ENCODE measurements around the gene ASCC1.

ASCC1 gene

DNA sequence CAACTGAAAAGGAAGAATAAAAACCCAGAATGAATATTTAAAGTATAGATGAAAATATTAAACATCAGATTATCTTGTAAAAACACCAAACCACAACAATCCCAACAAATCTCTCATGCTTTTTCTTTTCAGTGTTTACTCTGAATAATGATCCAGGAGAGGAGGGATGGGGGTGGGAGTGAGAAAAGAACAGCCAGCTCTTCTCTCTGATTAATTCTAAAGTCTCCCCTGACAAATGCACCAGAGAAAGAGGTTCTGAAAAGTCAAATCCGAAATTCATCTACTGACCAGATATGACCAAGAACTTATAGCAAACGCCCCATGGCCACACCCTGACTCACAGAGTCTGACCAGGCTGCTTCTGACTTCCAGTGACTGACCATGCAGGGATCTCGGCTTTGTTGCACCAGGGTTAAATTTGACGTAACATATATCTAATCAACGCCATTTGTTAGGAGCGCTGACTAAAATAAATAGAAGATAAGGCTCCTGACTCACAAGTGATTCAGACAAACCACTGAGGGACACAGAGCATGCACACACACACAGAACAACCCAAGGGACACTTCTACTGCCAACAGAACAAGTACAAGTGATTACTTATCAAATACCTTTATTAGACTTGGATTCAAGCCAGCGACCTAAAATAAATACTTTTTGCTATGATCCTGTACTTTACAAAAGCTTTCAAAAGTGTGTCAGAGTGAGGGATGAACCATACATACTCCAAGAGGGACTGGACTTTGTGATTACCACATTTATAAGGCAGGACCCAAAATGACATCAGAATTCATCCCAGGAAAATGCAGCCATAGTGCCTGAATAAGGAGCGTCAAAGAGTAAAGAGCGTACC lies 118.4 kb downstream of the ASCC1 start:
- no peak overlapping the region for H3K27ac ChIP-seq
- H3K36me3 ChIP-seq: peaks cover 19% of the 10 kb centered on the region

DNA sequence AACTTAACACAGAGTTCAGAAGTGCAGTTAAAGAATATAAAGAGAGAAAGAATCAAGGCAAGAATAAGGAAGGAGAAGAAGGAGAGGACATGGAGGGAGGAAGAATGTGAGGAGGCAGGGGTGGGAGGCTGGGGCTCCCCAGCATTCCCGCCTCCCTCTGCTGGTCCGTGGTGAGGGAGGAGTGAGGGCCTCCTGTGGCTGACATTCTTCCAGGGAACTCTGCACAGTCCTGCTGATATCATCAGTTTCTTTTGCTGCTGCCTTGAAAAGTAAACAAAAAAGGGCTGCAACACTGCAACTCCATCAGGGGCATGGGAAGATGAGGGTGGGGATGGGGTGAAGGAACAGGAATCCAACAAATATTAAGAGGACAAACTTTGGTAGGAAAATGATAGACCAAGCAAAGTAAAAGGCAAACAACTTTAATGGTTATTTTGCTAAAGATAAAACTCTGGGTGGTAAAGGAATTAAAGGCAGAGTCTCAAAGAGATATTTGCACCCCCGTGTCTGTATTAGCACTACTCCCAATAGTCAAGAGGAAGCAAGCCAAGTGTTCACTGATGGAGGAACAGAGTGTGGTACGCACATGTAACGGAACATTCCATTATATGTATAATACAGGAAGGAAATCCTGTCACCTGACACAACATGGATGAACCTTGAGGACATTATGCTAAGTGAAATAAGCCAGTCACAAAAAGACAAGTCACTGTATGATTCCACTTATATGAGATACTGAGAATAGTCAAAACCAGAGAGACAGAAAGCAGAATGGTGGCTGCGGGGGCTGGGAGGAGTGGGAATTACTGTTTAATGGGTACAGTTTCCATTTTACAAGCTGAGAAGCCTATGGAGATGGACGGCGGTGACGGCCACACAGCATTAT lies 119.7 kb downstream of the ASCC1 start:
- Histone ChIP-seq H3K27me3 (no peaks in the 10 kb centered on the region), H3K4me3 (ENCODE audit: low read depth in 1 of 2, low read length in 1 of 2) (no peak overlapping the region), H3K4me1 (ENCODE audit: control insufficient read depth in 1 of 2, insufficient read depth in 1 of 2, low read depth in 1 of 2, low read length in 1 of 2) (no peaks in the 10 kb centered on the region), H3K27ac (no peak overlapping the region), H3K9me3 (no peaks in the 10 kb centered on the region), H3K36me3 (peaks cover 16% of the 10 kb centered on the region)
- TF ChIP-seq, protein P1, sequence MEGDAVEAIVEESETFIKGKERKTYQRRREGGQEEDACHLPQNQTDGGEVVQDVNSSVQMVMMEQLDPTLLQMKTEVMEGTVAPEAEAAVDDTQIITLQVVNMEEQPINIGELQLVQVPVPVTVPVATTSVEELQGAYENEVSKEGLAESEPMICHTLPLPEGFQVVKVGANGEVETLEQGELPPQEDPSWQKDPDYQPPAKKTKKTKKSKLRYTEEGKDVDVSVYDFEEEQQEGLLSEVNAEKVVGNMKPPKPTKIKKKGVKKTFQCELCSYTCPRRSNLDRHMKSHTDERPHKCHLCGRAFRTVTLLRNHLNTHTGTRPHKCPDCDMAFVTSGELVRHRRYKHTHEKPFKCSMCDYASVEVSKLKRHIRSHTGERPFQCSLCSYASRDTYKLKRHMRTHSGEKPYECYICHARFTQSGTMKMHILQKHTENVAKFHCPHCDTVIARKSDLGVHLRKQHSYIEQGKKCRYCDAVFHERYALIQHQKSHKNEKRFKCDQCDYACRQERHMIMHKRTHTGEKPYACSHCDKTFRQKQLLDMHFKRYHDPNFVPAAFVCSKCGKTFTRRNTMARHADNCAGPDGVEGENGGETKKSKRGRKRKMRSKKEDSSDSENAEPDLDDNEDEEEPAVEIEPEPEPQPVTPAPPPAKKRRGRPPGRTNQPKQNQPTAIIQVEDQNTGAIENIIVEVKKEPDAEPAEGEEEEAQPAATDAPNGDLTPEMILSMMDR (IDR thresholded peaks at IDR 0.05): no peak

More for the DNA sequence above, 118.4 kb downstream of the ASCC1 start:
- Histone ChIP-seq H3K4me1 (ENCODE audit: control insufficient read depth in 1 of 2, insufficient read depth in 1 of 2, low read depth in 1 of 2, low read length in 1 of 2) (no peaks in the 10 kb centered on the region), H3K4me3 (ENCODE audit: low read depth in 1 of 2, low read length in 1 of 2) (no peak overlapping the region), H3K9me3 (no peaks in the 10 kb centered on the region), H3K27me3 (no peaks in the 10 kb centered on the region)
- TF ChIP-seq, protein P1 (IDR thresholded peaks at IDR 0.05): no peak

DNA sequence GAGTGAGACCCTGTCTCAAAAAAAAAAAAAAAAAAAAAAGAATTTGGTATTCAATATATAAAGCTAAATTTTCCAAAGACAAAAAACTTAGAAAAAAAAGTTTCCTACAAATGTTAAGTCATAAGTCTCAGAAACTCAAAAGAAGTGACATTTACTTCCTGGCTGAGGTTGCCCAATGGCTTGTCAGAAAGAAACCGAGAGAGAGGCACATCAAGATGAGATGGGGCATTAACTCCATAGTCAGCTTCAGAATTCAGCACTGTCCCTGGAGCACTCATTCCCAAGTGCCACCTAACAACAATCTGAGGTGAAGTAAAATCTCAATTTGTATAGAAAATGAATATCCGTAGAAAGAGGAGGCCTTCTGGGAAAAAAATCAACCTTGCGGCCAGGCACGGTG lies 120.9 kb downstream of the ASCC1 start:
- no peaks in the 10 kb centered on the region for H3K9me3 ChIP-seq
- H3K27ac ChIP-seq: no peak overlapping the region
- TF ChIP-seq, protein P1 (IDR thresholded peaks at IDR 0.05): no peak
- H3K4me1 ChIP-seq (ENCODE audit: control insufficient read depth in 1 of 2, insufficient read depth in 1 of 2, low read depth in 1 of 2, low read length in 1 of 2): no peaks in the 10 kb centered on the region
- peaks cover 16% of the 10 kb centered on the region for H3K36me3 ChIP-seq
- peaks cover 4% of the 10 kb centered on the region for H3K27me3 ChIP-seq
- no peak overlapping the region for H3K4me3 ChIP-seq (ENCODE audit: low read depth in 1 of 2, low read length in 1 of 2)

DNA sequence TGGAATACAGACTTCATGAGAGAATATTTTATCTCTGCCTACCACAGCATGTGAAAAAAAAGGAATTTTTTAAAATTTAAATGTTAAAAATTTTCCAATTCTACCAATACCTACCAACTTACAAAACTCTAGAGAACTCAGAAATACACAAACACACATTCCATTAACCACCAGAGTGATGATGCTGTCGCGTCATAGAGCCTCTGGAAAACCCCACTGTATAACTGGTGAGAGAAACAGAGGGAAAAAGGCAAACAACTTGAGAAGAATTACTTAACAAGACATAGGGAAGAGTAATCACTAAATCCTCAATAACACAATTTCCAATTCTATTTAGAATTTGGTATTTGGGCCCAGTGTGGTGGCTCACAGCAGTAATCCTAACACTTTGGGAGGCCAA lies 121.5 kb downstream of the ASCC1 start:
- Histone ChIP-seq H3K27me3 (peaks cover 10% of the 10 kb centered on the region), H3K9me3 (no peaks in the 10 kb centered on the region), H3K4me3 (ENCODE audit: low read depth in 1 of 2, low read length in 1 of 2) (no peak overlapping the region), H3K4me1 (ENCODE audit: control insufficient read depth in 1 of 2, insufficient read depth in 1 of 2, low read depth in 1 of 2, low read length in 1 of 2) (no peaks in the 10 kb centered on the region), H3K36me3 (peaks cover 16% of the 10 kb centered on the region), H3K27ac (no peak overlapping the region)
- TF ChIP-seq, protein P1 (IDR thresholded peaks at IDR 0.05): no peak

DNA sequence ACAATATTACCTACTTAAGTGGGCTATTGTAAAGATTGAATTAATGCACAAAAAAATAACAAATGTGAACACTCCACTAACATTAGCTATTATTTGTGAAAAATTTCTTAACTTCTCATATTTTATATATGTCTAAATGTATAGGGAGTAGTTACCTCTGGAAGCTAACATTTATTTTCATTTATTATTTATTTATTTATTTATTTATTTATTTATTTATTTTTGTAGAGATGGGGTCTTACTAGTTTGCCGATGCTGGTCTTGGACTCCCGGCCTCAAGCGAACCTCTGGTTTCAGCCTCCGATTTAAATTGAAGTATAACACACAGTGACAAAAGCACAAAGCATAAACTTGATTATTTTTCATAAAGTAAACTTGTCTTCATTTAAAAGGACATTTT lies 122.6 kb downstream of the ASCC1 start:
- Histone ChIP-seq H3K4me1 (ENCODE audit: control insufficient read depth in 1 of 2, insufficient read depth in 1 of 2, low read depth in 1 of 2, low read length in 1 of 2) (peaks cover 5% of the 10 kb centered on the region in 2 experiments), H3K36me3 (peaks cover 16% of the 10 kb centered on the region), H3K27ac (no peak overlapping the region), H3K27me3 (peaks cover 21% of the 10 kb centered on the region), H3K9me3 (no peaks in the 10 kb centered on the region), H3K4me3 (ENCODE audit: low read depth in 1 of 2, low read length in 1 of 2) (no peak overlapping the region)
- TF ChIP-seq, protein P1 (IDR thresholded peaks at IDR 0.05): no peak

All from neutrophil (primary cell).